ENCODE measurements around the gene RPS13. TPM values are rescaled to one million over a fixed set of nuclear protein-coding genes. Genes with fewer than 3 reads are reported as not detected.
"Not testable (repeated sequence)": the region's sequence is repeated elsewhere in the genome, so short reads cannot be mapped to it uniquely, and the experiment has no call there.

Gene RPS13
- total RNA-seq, 1 donor from 2014 or later, result 811 TPM

DNA sequence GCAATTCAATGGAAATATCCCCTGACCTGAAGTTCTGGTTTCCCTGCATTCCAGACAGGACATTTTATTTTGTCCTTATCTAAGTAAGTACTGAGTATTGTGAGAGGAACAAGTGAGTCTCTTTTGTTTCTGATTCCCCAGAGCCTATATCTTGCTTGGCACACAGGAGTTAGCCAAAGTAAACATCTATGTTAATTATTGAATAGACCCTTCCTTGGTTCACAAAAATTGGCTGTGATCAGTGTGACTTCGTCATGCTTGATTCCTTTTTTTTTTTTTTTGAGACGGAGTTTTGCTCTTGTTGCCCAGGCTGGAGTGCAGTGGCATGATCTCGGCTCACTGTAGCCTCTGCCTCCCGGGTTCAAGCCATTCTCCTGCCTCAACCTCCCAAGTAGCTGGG lies 29.0 kb downstream of the RPS13 start:
- ATAC-seq; DNase-seq (ENCODE audit: missing footprints); intact Hi-C loops (cut with DNase I): not testable (repeated sequence)

DNA sequence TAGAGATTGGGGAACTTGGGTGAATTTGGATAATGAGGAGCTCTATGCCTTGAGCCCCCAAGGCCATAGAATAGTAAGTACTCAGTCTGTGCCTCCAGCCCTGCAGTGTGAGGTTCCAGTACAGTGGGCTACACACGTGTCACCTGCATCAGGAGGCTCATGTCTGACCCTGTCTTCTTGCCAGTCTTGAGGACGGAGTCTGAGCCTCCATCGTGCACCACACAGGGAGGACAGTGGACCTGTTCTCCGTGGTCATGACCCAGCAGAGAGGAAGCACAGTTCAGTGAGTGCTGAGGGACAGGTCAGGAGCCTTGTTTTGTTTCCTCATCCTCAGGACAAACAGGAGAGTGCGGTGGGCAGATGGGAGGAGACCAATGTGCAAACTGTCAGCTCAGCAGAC lies 30.8 kb downstream of the RPS13 start:
- intact Hi-C loops (cut with DNase I), result no loop called here
- ATAC-seq (no peak), DNase-seq (ENCODE audit: missing footprints) (no peak)

DNA sequence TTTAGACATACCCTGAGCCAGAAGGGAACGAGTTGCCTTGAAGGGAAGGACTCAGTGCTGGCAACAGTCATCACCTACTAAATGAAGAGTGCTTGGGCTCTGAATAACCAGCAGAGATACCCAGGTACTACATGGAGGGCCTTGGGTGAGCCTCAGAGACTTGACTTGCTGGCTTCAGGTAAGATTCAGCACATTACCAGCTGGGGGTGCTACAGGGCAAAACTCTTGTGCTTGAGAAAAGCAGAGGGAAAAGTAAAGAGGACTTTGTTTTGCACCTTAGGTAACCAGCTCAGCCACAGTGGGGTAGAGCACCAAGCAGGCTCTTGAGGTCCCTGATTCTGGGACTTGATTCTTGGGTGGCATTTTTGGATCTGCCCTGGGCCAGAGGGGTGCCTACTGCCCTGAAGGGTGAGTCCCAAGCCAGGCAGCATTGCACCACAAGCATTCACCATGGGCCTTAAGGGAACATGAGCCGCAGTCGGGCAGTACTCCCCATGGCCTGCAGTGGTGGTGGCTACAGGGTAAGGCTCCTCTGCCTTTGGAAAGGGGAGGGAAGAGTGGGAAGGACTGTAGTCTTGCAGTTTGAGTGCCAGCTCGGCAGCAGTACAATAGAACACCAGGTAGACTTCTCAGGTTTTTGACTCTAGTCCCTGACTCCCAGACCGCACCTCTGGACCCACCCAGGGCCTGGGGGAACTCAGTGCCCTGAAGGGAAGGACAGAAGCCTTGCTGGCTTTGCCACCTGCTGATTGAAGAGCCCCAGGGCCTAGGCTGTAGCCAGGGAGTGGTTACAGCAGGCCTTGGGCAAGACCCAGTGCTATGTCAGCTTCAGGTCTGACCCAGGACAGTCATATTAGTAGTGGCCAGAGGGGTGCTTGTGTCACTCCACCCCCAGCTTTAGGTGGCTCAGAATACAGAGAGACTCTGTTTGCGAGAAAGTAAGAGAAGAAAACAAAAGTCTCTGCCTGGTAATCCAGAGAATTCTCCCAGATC lies 40.5 kb downstream of the RPS13 start:
- DNase-seq (ENCODE audit: missing footprints) (no peak), ATAC-seq (no peak)
- intact Hi-C loops (cut with DNase I), result no loop called here

DNA sequence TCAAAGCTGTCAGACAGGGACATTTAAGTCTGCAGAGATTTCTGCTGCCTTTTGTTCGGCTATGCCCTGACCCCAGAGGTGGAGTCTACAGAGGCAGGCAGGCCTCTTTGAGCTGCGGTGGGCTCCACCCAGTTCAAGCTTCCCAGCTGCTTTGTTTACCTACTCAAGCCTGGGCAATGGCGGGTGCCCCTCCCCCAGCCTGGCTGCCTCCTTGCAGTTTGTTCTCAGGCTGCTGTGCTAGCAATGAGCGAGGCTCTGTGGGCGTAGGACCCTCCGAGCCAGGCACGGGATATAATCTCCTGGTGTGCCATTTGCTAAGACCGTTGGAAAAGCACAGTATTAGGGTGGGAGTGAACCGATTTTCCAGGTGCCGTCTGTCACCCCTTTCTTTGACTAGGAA lies 43.4 kb downstream of the RPS13 start:
- intact Hi-C loops (cut with DNase I); DNase-seq (ENCODE audit: missing footprints); ATAC-seq: not testable (repeated sequence)

DNA sequence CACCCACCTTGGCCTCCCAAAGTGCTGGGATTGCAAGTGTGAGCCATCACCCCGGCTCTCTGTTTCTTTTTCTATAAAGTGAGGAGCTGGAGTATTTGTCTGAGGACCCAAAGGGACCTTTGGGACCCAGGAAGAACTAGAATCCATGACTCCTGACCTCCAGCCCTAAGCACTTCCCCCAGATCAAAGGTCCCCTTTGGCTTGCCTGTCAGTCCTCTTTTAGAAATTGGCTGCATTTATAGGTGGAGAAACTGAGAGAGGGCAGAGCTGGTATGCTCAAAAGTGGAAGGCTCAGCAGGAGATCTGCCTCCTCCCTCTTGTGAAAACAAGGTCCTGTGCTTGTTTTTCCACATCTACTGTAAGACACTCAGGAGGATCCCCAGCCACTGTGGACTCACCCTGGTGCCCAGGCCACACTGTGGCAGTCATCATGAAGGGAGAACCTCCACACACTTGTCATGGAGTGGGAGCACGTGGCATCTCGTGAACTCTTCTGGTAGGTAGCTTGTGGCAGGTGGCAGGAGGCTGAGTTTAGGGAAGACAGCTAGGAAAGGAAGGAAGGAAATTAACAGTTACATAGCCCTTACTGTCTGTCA lies 50.9 kb downstream of the RPS13 start:
- intact Hi-C loops (cut with DNase I), result no loop called here
- ATAC-seq (no peak), DNase-seq (ENCODE audit: missing footprints) (no peak)

DNA sequence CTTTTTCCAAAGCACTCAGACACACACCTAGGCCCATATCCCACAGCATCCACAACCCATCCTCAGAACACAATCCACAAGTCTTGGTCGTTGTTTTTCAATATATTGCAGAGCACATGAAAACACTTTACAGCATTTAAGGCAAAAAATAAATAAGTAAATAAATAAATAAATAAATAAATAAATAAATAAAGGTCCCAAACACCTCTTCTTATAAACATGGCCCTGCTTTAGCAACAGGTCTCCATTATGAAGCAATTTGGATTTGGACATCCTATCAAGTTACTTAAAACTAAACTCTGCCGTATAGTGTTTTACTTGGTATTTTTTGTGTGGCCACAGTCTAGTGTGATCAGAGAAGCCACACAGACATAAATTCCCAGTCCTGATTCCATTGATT lies 52.5 kb downstream of the RPS13 start:
- DNase-seq (ENCODE audit: missing footprints), result no peak
- ATAC-seq, result no peak
- intact Hi-C loops (cut with DNase I), result no loop called here

Other genes with a start within 250 kb of the RPS13 start
- 18.3 TPM for gene PLEKHA7, start 63.3 kb downstream of the RPS13 start, total RNA-seq
- gene PIK3C2A, start 130.3 kb upstream of the RPS13 start, total RNA-seq, result 29.9 TPM
- 111 TPM for gene NUCB2, start 199.1 kb upstream of the RPS13 start, total RNA-seq